Neuronal stem cell (in vitro differentiated cells): ENCODE data around the gene PRMT2.

ENCODE experiments used
- DNase-seq: peaks from one replicate; pipeline ENCODE4 v3.0.0-alpha.2; 2013; ENCODE audit warnings: low spot score
- H2AFZ ChIP-seq: one replicate; pipeline ENCODE4 v1.6.1; 2013; ENCODE audit warnings: mild to moderate bottlenecking, low read length, inconsistent platforms
- H2AK5ac ChIP-seq: 2 replicates; pipeline ENCODE4 v1.6.1; 2013; ENCODE audit warnings: low read depth, mild to moderate bottlenecking, inconsistent platforms, low read length, moderate library complexity, mixed read lengths
- H2BK120ac ChIP-seq: 2 replicates; pipeline ENCODE4 v1.6.1; 2013; ENCODE audit warnings: low read depth, mild to moderate bottlenecking, inconsistent platforms, low read length, moderate library complexity, mixed read lengths
- H2BK12ac ChIP-seq: one replicate; pipeline ENCODE4 v1.6.1; 2013; ENCODE audit warnings: low read length, inconsistent platforms
- H2BK15ac ChIP-seq: 2 replicates; pipeline ENCODE4 v1.6.1; 2013; ENCODE audit warnings: mild to moderate bottlenecking, low read length, inconsistent platforms, mixed read lengths
- H2BK5ac ChIP-seq: one replicate; pipeline ENCODE4 v1.6.1; 2013; ENCODE audit warnings: inconsistent platforms, mild to moderate bottlenecking, low read length, moderate library complexity
- H3K14ac ChIP-seq: one replicate; pipeline ENCODE4 v1.6.1; 2013; ENCODE audit warnings: low read length, inconsistent platforms
- H3K18ac ChIP-seq: 2 replicates; pipeline ENCODE4 v1.6.1; 2013; ENCODE audit warnings: low read length, inconsistent platforms
- H3K23ac ChIP-seq: 2 replicates; pipeline ENCODE4 v1.6.1; 2013; ENCODE audit warnings: low read depth, mild to moderate bottlenecking, mixed read lengths, low read length, inconsistent platforms; ENCODE audit not compliant: poor library complexity
- H3K27ac ChIP-seq: replicated peaks from 3 replicates; pipeline ENCODE4 v1.5.1; 2013; ENCODE audit warnings: low read length, inconsistent platforms
- H3K27me3 ChIP-seq, 3 experiments: 2 replicates each; pipeline ENCODE4 v1.6.1; 2013; ENCODE audit warnings: low read length in 3 of 3, mild to moderate bottlenecking in 2 of 3, inconsistent platforms in 1 of 3, low read depth in 1 of 3, mixed read lengths in 1 of 3, moderate library complexity in 1 of 3; ENCODE audit not compliant: control insufficient read depth in 3 of 3, insufficient read depth in 3 of 3
- H3K36me3 ChIP-seq, 2 donors: replicated peaks in 1 of 2; 2 replicates each; pipeline ENCODE4 v1.6.1; 2013; ENCODE audit warnings: low read length in 2 of 2; ENCODE audit not compliant: control insufficient read depth in 2 of 2, insufficient read depth in 2 of 2
- H3K4ac ChIP-seq: 2 replicates; pipeline ENCODE4 v1.6.1; 2013; ENCODE audit warnings: inconsistent platforms, mild to moderate bottlenecking, low read length, moderate library complexity
- H3K4me1 ChIP-seq, 2 donors: 1 replicate in 1 of 2; 2 replicates in 1 of 2; pipeline ENCODE4 v1.6.1; 2013; ENCODE audit warnings: low read length in 2 of 2, low read depth in 1 of 2; ENCODE audit not compliant: control insufficient read depth in 2 of 2, insufficient read depth in 1 of 2
- H3K4me2 ChIP-seq: one replicate; pipeline ENCODE4 v1.6.1; 2013; ENCODE audit warnings: mild to moderate bottlenecking, low read length, inconsistent platforms; ENCODE audit not compliant: insufficient read depth, poor library complexity, severe bottlenecking
- H3K4me3 ChIP-seq, 2 donors: 2 replicates each; pipeline ENCODE4 v1.5.1; 2013; ENCODE audit warnings: low read length in 2 of 2, mild to moderate bottlenecking in 2 of 2, inconsistent platforms in 1 of 2, moderate library complexity in 1 of 2
- H3K79me1 ChIP-seq: one replicate; pipeline ENCODE4 v1.6.1; 2013; ENCODE audit warnings: low read depth, mild to moderate bottlenecking, inconsistent platforms, low read length, moderate library complexity
- H3K9ac ChIP-seq: one replicate; pipeline ENCODE4 v1.6.1; 2013; ENCODE audit warnings: mild to moderate bottlenecking, low read depth, low read length, inconsistent platforms; ENCODE audit not compliant: poor library complexity
- H3K9me3 ChIP-seq, 2 donors: replicated peaks in 1 of 2; 2 replicates each; pipeline versions ENCODE3 to v1.6.1; 2013; ENCODE audit warnings: low read length in 2 of 2, mild to moderate bottlenecking in 2 of 2, inconsistent platforms in 1 of 2, low read depth in 1 of 2, mixed read lengths in 1 of 2, moderate library complexity in 1 of 2; ENCODE audit not compliant: control insufficient read depth in 2 of 2, insufficient read depth in 1 of 2
- H4K8ac ChIP-seq: one replicate; pipeline ENCODE4 v1.6.1; 2013; ENCODE audit warnings: low read depth, mild to moderate bottlenecking, inconsistent platforms, low read length, moderate library complexity
- H4K91ac ChIP-seq: one replicate; pipeline ENCODE4 v1.6.1; 2013; ENCODE audit warnings: low read length, low read depth, mild to moderate bottlenecking, inconsistent platforms; ENCODE audit not compliant: poor library complexity
- WGBS, 2 donors: extraction: QIAGEN DNeasy Blood & Tissue Kit; methylation state at CpG; one replicate each; pipeline ENCODE4 v1.1.7; 2013; ENCODE audit warnings: missing lambda C conversion rate in 2 of 2, mixed read lengths in 1 of 2; ENCODE audit not compliant: insufficient read length in 2 of 2, insufficient replicate concordance in 1 of 2; ENCODE audit errors: extremely low coverage in 2 of 2; 5-methylcytosine and 5-hydroxymethylcytosine counted together

The PRMT2 gene

GRCh38 chr21:46661642-46662366 lies 26.3 kb downstream of the PRMT2 start:
- no peak overlapping the region for H3K14ac ChIP-seq
- H3K79me1 ChIP-seq: no peaks in the 10 kb centered on the region
- H3K9ac ChIP-seq: peak overlapping the region; percentile 78
- H2BK15ac ChIP-seq: peak overlapping the region; percentile 31
- no peak overlapping the region for H4K8ac ChIP-seq
- peak overlapping the region; percentile 60 for H3K4ac ChIP-seq
- H3K9me3 ChIP-seq: peaks cover 6 to 22% of the 10 kb centered on the region in 2 donors
- H3K4me1 ChIP-seq: peaks cover 0 to 3% of the 10 kb centered on the region in 2 donors
- peak overlapping the region; percentile 47 for H3K4me2 ChIP-seq
- no peak overlapping the region for H3K23ac ChIP-seq
- H2AK5ac ChIP-seq: peak overlapping the region; percentile 84
- H3K4me3 ChIP-seq: peak overlapping the region in 1 of 2 donors; percentile 61
- H3K36me3 ChIP-seq: peaks cover 17 to 88% of the 10 kb centered on the region in 2 donors
- no peak overlapping the region for H2BK12ac ChIP-seq
- H2AFZ ChIP-seq: no peak overlapping the region
- H3K18ac ChIP-seq: peak overlapping the region; percentile 94
- peak overlapping the region; percentile 55 for H3K27ac ChIP-seq
- no CpG with 5 or more reads among the region's 61 CpGs for WGBS, 2 donors
- no peaks in the 10 kb centered on the region for H3K27me3 ChIP-seq
- no peak overlapping the region for H4K91ac ChIP-seq
- H2BK5ac ChIP-seq: no peak overlapping the region
- no peak for DNase-seq
- H2BK120ac ChIP-seq: no peak overlapping the region

GRCh38 chr21:46662367-46662654 lies 26.8 kb downstream of the PRMT2 start:
- no peak overlapping the region for H3K9ac ChIP-seq
- no CpG with 5 or more reads among the region's 11 CpGs for WGBS, 2 donors
- no peak overlapping the region for H2BK12ac ChIP-seq
- no peak overlapping the region for H3K18ac ChIP-seq
- peaks cover 4 to 17% of the 10 kb centered on the region in 2 donors for H3K9me3 ChIP-seq
- peaks cover 0 to 6% of the 10 kb centered on the region in 2 donors for H3K4me1 ChIP-seq
- peak overlapping the region; percentile 31 for H2BK15ac ChIP-seq
- H4K91ac ChIP-seq: no peak overlapping the region
- no peak overlapping the region for H3K27ac ChIP-seq
- peaks cover 0 to 3% (median 0%) of the 10 kb centered on the region in 3 experiments for H3K27me3 ChIP-seq
- H3K14ac ChIP-seq: no peak overlapping the region
- H4K8ac ChIP-seq: no peak overlapping the region
- H2AFZ ChIP-seq: no peak overlapping the region
- H2BK120ac ChIP-seq: no peak overlapping the region
- no peaks in the 10 kb centered on the region for H3K79me1 ChIP-seq
- H3K4me2 ChIP-seq: no peak overlapping the region
- no peak overlapping the region for H3K23ac ChIP-seq
- no peak overlapping the region for H3K4me3 ChIP-seq
- DNase-seq: no peak
- no peak overlapping the region for H3K4ac ChIP-seq
- no peak overlapping the region for H2BK5ac ChIP-seq
- peak overlapping the region; percentile 84 for H2AK5ac ChIP-seq
- peaks cover 17 to 85% of the 10 kb centered on the region in 2 donors for H3K36me3 ChIP-seq

- Histone ChIP-seq H3K14ac (no peak overlapping the region), H3K4me3 (peak overlapping the region in 1 of 2 donors; percentile 25), H3K4me2 (no peak overlapping the region), H2BK12ac (no peak overlapping the region), H3K4me1 (peaks cover 0 to 6% of the 10 kb centered on the region in 2 donors), H4K8ac (no peak overlapping the region), H3K79me1 (no peaks in the 10 kb centered on the region), H2BK5ac (no peak overlapping the region), H2BK120ac (no peak overlapping the region), H2BK15ac (no peak overlapping the region), H2AK5ac (no peak overlapping the region), H3K18ac (peak overlapping the region; percentile 29), H3K36me3 (peaks cover 14 to 79% of the 10 kb centered on the region in 2 donors), H3K9me3 (peaks cover 4 to 15% of the 10 kb centered on the region in 2 donors), H4K91ac (no peak overlapping the region), H3K23ac (no peak overlapping the region), H3K27ac (no peak overlapping the region), H2AFZ (no peak overlapping the region), H3K27me3 (peaks cover 0 to 8% (median 0%) of the 10 kb centered on the region in 3 experiments), H3K4ac (no peak overlapping the region), H3K9ac (no peak overlapping the region)
- no peak for DNase-seq
- WGBS, 2 donors: no CpG with 5 or more reads among the region's 21 CpGs
Observed at GRCh38 chr21:46662765-46663500, 27.5 kb downstream of the PRMT2 start.

GRCh38 chr21:46663754-46664153 lies 28.3 kb downstream of the PRMT2 start:
- no peak overlapping the region for H2BK12ac ChIP-seq
- H3K36me3 ChIP-seq: peaks cover 13 to 74% of the 10 kb centered on the region in 2 donors
- H3K9me3 ChIP-seq: peaks cover 4 to 14% of the 10 kb centered on the region in 2 donors
- H3K27ac ChIP-seq: no peak overlapping the region
- no peak overlapping the region for H3K4me2 ChIP-seq
- WGBS, 2 donors: no CpG with 5 or more reads among the region's 8 CpGs
- no peak overlapping the region for H3K4me3 ChIP-seq
- no peak overlapping the region for H2BK15ac ChIP-seq
- H3K14ac ChIP-seq: no peak overlapping the region
- H4K91ac ChIP-seq: no peak overlapping the region
- H3K79me1 ChIP-seq: no peaks in the 10 kb centered on the region
- H2BK5ac ChIP-seq: no peak overlapping the region
- H3K18ac ChIP-seq: no peak overlapping the region
- H3K4ac ChIP-seq: no peak overlapping the region
- no peak overlapping the region for H3K23ac ChIP-seq
- DNase-seq: no peak
- no peak overlapping the region for H4K8ac ChIP-seq
- H2AFZ ChIP-seq: no peak overlapping the region
- H3K4me1 ChIP-seq: peaks cover 0 to 8% of the 10 kb centered on the region in 2 donors
- peaks cover 0 to 10% (median 0%) of the 10 kb centered on the region in 3 experiments for H3K27me3 ChIP-seq
- H3K9ac ChIP-seq: no peak overlapping the region
- H2BK120ac ChIP-seq: no peak overlapping the region
- H2AK5ac ChIP-seq: no peak overlapping the region
